Measurements from ENCODE around the gene RMND1.
"Not testable (repeated sequence)": the region's sequence is repeated elsewhere in the genome, so short reads cannot be mapped to it uniquely, and the experiment has no call there.

Gene RMND1

GRCh38 chr6:151381722-151382121 is 70.2 kb downstream of the RMND1 start:
- no peak for DNase-seq

- no peak for DNase-seq
Observed at GRCh38 chr6:151380848-151381205, 71.1 kb downstream of the RMND1 start.

GRCh38 chr6:151379933-151380847 is 71.7 kb downstream of the RMND1 start:
- DNase-seq, result no peak

- DNase-seq, result no peak
Observed at GRCh38 chr6:151377095-151377494, 74.8 kb downstream of the RMND1 start.

GRCh38 chr6:151376440-151376839 is 75.5 kb downstream of the RMND1 start:
- no peak for DNase-seq

GRCh38 chr6:151375833-151376232 is 76.1 kb downstream of the RMND1 start:
- DNase-seq, result no peak

- no peak for DNase-seq
Observed at GRCh38 chr6:151374036-151374683, 77.8 kb downstream of the RMND1 start.

GRCh38 chr6:151372164-151372563 is 79.8 kb downstream of the RMND1 start:
- no peak for DNase-seq

- DNase-seq, result no peak
Observed at GRCh38 chr6:151370509-151371078, 81.3 kb downstream of the RMND1 start.

GRCh38 chr6:151365233-151365632 is 86.7 kb downstream of the RMND1 start:
- no peak for DNase-seq

GRCh38 chr6:151359486-151359885 is 92.4 kb downstream of the RMND1 start:
- no peak for DNase-seq

- DNase-seq, result no peak
Observed at GRCh38 chr6:151358475-151358874, 93.5 kb downstream of the RMND1 start.

GRCh38 chr6:151357758-151358436 is 94.0 kb downstream of the RMND1 start:
- DNase-seq, result no peak

- DNase-seq, result not testable (repeated sequence)
Observed at GRCh38 chr6:151356983-151357382, 94.9 kb downstream of the RMND1 start.
